ENCODE data around the gene PTPRM.

DNA sequence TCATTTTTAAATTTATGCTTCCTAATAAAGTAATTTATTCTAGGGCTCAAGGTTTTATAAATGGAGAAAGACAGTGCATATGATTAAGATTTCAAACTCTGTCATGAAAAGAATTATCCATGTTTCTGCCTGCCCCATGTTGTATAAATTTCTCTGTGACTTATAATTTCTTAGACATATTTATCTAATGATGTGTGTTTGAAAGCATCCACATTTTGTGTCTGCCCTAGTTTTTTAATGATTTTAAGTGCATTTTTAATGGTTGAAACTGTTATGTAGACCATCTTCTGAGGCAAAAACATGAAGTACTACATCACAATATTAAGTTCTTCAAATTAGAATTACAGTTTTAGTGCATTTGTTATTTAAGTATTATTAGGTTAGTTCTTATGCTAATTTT lies 71.2 kb downstream of the PTPRM start:
- TF ChIP-seq, protein P1, sequence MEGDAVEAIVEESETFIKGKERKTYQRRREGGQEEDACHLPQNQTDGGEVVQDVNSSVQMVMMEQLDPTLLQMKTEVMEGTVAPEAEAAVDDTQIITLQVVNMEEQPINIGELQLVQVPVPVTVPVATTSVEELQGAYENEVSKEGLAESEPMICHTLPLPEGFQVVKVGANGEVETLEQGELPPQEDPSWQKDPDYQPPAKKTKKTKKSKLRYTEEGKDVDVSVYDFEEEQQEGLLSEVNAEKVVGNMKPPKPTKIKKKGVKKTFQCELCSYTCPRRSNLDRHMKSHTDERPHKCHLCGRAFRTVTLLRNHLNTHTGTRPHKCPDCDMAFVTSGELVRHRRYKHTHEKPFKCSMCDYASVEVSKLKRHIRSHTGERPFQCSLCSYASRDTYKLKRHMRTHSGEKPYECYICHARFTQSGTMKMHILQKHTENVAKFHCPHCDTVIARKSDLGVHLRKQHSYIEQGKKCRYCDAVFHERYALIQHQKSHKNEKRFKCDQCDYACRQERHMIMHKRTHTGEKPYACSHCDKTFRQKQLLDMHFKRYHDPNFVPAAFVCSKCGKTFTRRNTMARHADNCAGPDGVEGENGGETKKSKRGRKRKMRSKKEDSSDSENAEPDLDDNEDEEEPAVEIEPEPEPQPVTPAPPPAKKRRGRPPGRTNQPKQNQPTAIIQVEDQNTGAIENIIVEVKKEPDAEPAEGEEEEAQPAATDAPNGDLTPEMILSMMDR (IDR thresholded peaks at IDR 0.05; ENCODE audit: low read depth, low read length, missing input control): no peak
- TF ChIP-seq YY1 (IDR thresholded peaks at IDR 0.05) (no peak), RAD21 (IDR thresholded peaks at IDR 0.05) (no peak), FOXA1 (IDR thresholded peaks at IDR 0.05) (no peak), HNF4A (conservative IDR thresholded peaks at IDR 0.05) (no peak)
